ENCODE results near the gene OPCML. TPM values are rescaled to one million over a fixed set of nuclear protein-coding genes. Genes with fewer than 3 reads are reported as not detected.

The OPCML gene
- polyA plus RNA-seq, 1 donor (not counting 4 experiments of a cell fraction or from before 2014, with no cell fraction given) = 0.04 TPM

GRCh38 chr11:133096981-133097380, 435.3 kb downstream of the OPCML start:
- TF ChIP-seq, protein P1, sequence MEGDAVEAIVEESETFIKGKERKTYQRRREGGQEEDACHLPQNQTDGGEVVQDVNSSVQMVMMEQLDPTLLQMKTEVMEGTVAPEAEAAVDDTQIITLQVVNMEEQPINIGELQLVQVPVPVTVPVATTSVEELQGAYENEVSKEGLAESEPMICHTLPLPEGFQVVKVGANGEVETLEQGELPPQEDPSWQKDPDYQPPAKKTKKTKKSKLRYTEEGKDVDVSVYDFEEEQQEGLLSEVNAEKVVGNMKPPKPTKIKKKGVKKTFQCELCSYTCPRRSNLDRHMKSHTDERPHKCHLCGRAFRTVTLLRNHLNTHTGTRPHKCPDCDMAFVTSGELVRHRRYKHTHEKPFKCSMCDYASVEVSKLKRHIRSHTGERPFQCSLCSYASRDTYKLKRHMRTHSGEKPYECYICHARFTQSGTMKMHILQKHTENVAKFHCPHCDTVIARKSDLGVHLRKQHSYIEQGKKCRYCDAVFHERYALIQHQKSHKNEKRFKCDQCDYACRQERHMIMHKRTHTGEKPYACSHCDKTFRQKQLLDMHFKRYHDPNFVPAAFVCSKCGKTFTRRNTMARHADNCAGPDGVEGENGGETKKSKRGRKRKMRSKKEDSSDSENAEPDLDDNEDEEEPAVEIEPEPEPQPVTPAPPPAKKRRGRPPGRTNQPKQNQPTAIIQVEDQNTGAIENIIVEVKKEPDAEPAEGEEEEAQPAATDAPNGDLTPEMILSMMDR (optimal IDR thresholded peaks at IDR 0.05 in 1 of 3, IDR thresholded peaks at IDR 0.05 in 1 of 3, conservative IDR thresholded peaks at IDR 0.05 in 1 of 3; ENCODE audit: extremely low read depth in 1 of 3, insufficient read depth in 2 of 3, low read length in 3 of 3) = no peak
- no peak for TF ChIP-seq EZH2 (IDR thresholded peaks at IDR 0.05; ENCODE audit: low read length)
- H3K27ac ChIP-seq (ENCODE audit: control insufficient read depth, insufficient read depth, low read length) = no peak overlapping the region

DNA sequence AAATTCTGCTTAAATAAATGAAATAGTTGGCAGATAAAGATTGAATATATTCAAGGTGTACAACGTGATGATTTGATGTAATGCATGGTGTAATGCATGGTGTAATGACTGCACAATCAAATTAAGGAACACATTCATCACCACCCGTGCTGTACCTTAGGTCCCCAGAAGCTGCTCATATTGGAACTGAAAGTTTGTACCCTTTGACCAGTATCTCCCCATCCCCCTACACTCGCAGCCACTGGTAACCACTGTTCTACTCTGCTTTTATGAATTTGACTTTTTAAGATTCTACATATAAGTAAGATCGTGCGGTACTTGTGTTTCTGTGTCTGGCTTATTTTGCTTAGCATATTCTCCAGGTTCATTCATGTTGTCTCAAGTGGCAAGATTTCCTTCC, 445.8 kb downstream of the OPCML start:
- Histone ChIP-seq H3K4me1 (ENCODE audit: control insufficient read depth, extremely low read depth, insufficient read depth, low read length) (no peaks in the 10 kb centered on the region), H3K4me3 (ENCODE audit: control insufficient read depth in 2 of 3, extremely low read depth in 1 of 3, insufficient read depth in 2 of 3, low read depth in 1 of 3, low read length in 3 of 3) (no peak overlapping the region), H3K9me1 (ENCODE audit: control insufficient read depth, extremely low read depth, insufficient read depth, low read length) (no peaks in the 10 kb centered on the region), H3K36me3 (ENCODE audit: control insufficient read depth in 2 of 2, extremely low read depth in 1 of 2, insufficient read depth in 2 of 2, low read length in 2 of 2) (no peaks in the 10 kb centered on the region), H4K20me1 (ENCODE audit: control insufficient read depth, extremely low read depth, insufficient read depth, low read length) (no peaks in the 10 kb centered on the region), H3K27ac (ENCODE audit: control insufficient read depth, insufficient read depth, low read length) (no peak overlapping the region), H3K4me2 (ENCODE audit: control insufficient read depth, extremely low read depth, insufficient read depth, low read depth, low read length) (no peak overlapping the region), H2AFZ (ENCODE audit: control insufficient read depth, low read length) (no peak overlapping the region), H3K9me3 (ENCODE audit: control insufficient read depth, low read depth, low read length) (no peaks in the 10 kb centered on the region), H3K79me2 (ENCODE audit: control insufficient read depth, insufficient read depth, low read length) (no peaks in the 10 kb centered on the region), H3K27me3 (ENCODE audit: control insufficient read depth, extremely low read depth, insufficient read depth, low read length) (no peaks in the 10 kb centered on the region), H3K9ac (ENCODE audit: control insufficient read depth, extremely low read depth, insufficient read depth, low read length) (no peak overlapping the region)
- FAIRE-seq (no peak), DNase-seq (ENCODE audit: low read depth, low spot score) (no peak)
- dilution Hi-C loops (cut with MboI; ENCODE audit: extremely low pct_ligation_motif_present, low sequenced_read_pairs) = no loop called here
- TF ChIP-seq, protein P1 (optimal IDR thresholded peaks at IDR 0.05 in 1 of 3, IDR thresholded peaks at IDR 0.05 in 1 of 3, conservative IDR thresholded peaks at IDR 0.05 in 1 of 3; ENCODE audit: extremely low read depth in 1 of 3, insufficient read depth in 2 of 3, low read length in 3 of 3) = no peak
- TF ChIP-seq EZH2 (IDR thresholded peaks at IDR 0.05; ENCODE audit: low read length) = no peak

More at GRCh38 chr11:133096981-133097380, 435.3 kb downstream of the OPCML start:
- Histone ChIP-seq H3K79me2 (ENCODE audit: control insufficient read depth, insufficient read depth, low read length) (no peaks in the 10 kb centered on the region), H3K9me1 (ENCODE audit: control insufficient read depth, extremely low read depth, insufficient read depth, low read length) (no peaks in the 10 kb centered on the region), H3K4me1 (ENCODE audit: control insufficient read depth, extremely low read depth, insufficient read depth, low read length) (no peaks in the 10 kb centered on the region), H3K27me3 (ENCODE audit: control insufficient read depth, extremely low read depth, insufficient read depth, low read length) (no peaks in the 10 kb centered on the region), H3K4me2 (ENCODE audit: control insufficient read depth, extremely low read depth, insufficient read depth, low read depth, low read length) (no peak overlapping the region), H4K20me1 (ENCODE audit: control insufficient read depth, extremely low read depth, insufficient read depth, low read length) (no peaks in the 10 kb centered on the region), H3K9me3 (ENCODE audit: control insufficient read depth, low read depth, low read length) (peaks cover 2% of the 10 kb centered on the region), H3K4me3 (ENCODE audit: control insufficient read depth in 2 of 3, extremely low read depth in 1 of 3, insufficient read depth in 2 of 3, low read depth in 1 of 3, low read length in 3 of 3) (no peak overlapping the region), H3K9ac (ENCODE audit: control insufficient read depth, extremely low read depth, insufficient read depth, low read length) (no peak overlapping the region), H2AFZ (ENCODE audit: control insufficient read depth, low read length) (no peak overlapping the region), H3K36me3 (ENCODE audit: control insufficient read depth in 2 of 2, extremely low read depth in 1 of 2, insufficient read depth in 2 of 2, low read length in 2 of 2) (no peaks in the 10 kb centered on the region)
- FAIRE-seq (no peak), DNase-seq (ENCODE audit: low read depth, low spot score) (no peak)
- dilution Hi-C loops (cut with MboI; ENCODE audit: extremely low pct_ligation_motif_present, low sequenced_read_pairs) = no loop called here

Data from keratinocyte (primary cell).